Measurements from ENCODE around the gene PROM1.

- TF ChIP-seq, protein P1, sequence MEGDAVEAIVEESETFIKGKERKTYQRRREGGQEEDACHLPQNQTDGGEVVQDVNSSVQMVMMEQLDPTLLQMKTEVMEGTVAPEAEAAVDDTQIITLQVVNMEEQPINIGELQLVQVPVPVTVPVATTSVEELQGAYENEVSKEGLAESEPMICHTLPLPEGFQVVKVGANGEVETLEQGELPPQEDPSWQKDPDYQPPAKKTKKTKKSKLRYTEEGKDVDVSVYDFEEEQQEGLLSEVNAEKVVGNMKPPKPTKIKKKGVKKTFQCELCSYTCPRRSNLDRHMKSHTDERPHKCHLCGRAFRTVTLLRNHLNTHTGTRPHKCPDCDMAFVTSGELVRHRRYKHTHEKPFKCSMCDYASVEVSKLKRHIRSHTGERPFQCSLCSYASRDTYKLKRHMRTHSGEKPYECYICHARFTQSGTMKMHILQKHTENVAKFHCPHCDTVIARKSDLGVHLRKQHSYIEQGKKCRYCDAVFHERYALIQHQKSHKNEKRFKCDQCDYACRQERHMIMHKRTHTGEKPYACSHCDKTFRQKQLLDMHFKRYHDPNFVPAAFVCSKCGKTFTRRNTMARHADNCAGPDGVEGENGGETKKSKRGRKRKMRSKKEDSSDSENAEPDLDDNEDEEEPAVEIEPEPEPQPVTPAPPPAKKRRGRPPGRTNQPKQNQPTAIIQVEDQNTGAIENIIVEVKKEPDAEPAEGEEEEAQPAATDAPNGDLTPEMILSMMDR (tag by site-specific recombination; IDR thresholded peaks at IDR 0.05), result no peak
- TF ChIP-seq ZNF112 (tag by site-specific recombination; IDR thresholded peaks at IDR 0.05) (no peak), ZBTB1 (tag by site-specific recombination; IDR thresholded peaks at IDR 0.05) (no peak), ZFP37 (tag by site-specific recombination; IDR thresholded peaks at IDR 0.05) (no peak), ZNF274 (IDR thresholded peaks at IDR 0.05; ENCODE audit: low read length) (no peak), ZNF274 (tag by site-specific recombination; IDR thresholded peaks at IDR 0.05; ENCODE audit: borderline replicate concordance) (no peak), ZBTB10 (tag by site-specific recombination; IDR thresholded peaks at IDR 0.05) (no peak), ELK4 (IDR thresholded peaks at IDR 0.05; ENCODE audit: borderline replicate concordance, low read depth, low read length) (no peak), ZNF776 (tag by site-specific recombination; IDR thresholded peaks at IDR 0.05; ENCODE audit: borderline replicate concordance) (no peak), ZNF350 (tag by site-specific recombination; IDR thresholded peaks at IDR 0.05) (no peak), ZNF777 (tag by site-specific recombination; IDR thresholded peaks at IDR 0.05; ENCODE audit: borderline replicate concordance) (no peak), AEBP2 (tag by site-specific recombination; IDR thresholded peaks at IDR 0.05; ENCODE audit: borderline replicate concordance) (no peak), ZNF292 (tag by site-specific recombination; IDR thresholded peaks at IDR 0.05; ENCODE audit: borderline replicate concordance, low read depth) (no peak)
- TF ChIP-seq, protein P2, sequence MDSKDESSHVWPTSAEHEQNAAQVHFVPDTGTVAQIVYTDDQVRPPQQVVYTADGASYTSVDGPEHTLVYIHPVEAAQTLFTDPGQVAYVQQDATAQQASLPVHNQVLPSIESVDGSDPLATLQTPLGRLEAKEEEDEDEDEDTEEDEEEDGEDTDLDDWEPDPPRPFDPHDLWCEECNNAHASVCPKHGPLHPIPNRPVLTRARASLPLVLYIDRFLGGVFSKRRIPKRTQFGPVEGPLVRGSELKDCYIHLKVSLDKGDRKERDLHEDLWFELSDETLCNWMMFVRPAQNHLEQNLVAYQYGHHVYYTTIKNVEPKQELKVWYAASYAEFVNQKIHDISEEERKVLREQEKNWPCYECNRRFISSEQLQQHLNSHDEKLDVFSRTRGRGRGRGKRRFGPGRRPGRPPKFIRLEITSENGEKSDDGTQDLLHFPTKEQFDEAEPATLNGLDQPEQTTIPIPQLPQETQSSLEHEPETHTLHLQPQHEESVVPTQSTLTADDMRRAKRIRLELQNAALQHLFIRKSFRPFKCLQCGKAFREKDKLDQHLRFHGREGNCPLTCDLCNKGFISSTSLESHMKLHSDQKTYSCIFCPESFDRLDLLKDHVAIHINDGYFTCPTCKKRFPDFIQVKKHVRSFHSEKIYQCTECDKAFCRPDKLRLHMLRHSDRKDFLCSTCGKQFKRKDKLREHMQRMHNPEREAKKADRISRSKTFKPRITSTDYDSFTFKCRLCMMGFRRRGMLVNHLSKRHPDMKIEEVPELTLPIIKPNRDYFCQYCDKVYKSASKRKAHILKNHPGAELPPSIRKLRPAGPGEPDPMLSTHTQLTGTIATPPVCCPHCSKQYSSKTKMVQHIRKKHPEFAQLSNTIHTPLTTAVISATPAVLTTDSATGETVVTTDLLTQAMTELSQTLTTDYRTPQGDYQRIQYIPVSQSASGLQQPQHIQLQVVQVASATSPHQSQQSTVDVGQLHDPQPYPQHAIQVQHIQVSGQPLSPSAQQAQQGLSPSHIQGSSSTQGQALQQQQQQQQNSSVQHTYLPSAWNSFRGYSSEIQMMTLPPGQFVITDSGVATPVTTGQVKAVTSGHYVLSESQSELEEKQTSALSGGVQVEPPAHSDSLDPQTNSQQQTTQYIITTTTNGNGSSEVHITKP (tag by site-specific recombination; IDR thresholded peaks at IDR 0.05), result no peak
- TF ChIP-seq, protein P3, sequence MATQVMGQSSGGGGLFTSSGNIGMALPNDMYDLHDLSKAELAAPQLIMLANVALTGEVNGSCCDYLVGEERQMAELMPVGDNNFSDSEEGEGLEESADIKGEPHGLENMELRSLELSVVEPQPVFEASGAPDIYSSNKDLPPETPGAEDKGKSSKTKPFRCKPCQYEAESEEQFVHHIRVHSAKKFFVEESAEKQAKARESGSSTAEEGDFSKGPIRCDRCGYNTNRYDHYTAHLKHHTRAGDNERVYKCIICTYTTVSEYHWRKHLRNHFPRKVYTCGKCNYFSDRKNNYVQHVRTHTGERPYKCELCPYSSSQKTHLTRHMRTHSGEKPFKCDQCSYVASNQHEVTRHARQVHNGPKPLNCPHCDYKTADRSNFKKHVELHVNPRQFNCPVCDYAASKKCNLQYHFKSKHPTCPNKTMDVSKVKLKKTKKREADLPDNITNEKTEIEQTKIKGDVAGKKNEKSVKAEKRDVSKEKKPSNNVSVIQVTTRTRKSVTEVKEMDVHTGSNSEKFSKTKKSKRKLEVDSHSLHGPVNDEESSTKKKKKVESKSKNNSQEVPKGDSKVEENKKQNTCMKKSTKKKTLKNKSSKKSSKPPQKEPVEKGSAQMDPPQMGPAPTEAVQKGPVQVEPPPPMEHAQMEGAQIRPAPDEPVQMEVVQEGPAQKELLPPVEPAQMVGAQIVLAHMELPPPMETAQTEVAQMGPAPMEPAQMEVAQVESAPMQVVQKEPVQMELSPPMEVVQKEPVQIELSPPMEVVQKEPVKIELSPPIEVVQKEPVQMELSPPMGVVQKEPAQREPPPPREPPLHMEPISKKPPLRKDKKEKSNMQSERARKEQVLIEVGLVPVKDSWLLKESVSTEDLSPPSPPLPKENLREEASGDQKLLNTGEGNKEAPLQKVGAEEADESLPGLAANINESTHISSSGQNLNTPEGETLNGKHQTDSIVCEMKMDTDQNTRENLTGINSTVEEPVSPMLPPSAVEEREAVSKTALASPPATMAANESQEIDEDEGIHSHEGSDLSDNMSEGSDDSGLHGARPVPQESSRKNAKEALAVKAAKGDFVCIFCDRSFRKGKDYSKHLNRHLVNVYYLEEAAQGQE (tag by site-specific recombination; IDR thresholded peaks at IDR 0.05), result no peak
Measured at GRCh38 chr4:16032396-16032770, 51.4 kb downstream of the PROM1 start.
